ENCODE data around the gene CD46. TPM values are rescaled to one million over a fixed set of nuclear protein-coding genes. Genes with fewer than 3 reads are reported as not detected.
A peak's percentile ranks its signal among the peaks of the same experiment; 100 is the strongest.

Gene CD46
- total and polyA plus RNA-seq, 4 experiments from 2014 or later = 171 to 234 (median 196) TPM

- CTCF ChIA-PET (ENCODE audit: partially characterized antibody) = interaction anchor here (1.1 to 15.6 kb wide), 10 partner anchors 10 to 140 kb away, joined by 3 to 494 read pairs (median 9); no protein-coding TSS in a partner anchor
- intact Hi-C loops (cut with micrococcal nuclease) = loop anchor here (10.0 kb wide), 1 partner anchor 422 kb away; the partner anchor contains the start of gene PLXNA2
- POLR2A ChIA-PET (ENCODE audit: partially characterized antibody) = interaction anchor here (0.9 to 17.7 kb wide), 13 partner anchors 10 to 70 kb away, joined by 3 to 374 read pairs (median 12); no protein-coding TSS in a partner anchor
- H3K36me3 Mint-ChIP-seq = peaks cover 18 to 45% of the 10 kb centered on the region in 2 donors
- peaks cover 61 to 94% (median 79%) of the 10 kb centered on the region in 4 donors for H3K4me1 Mint-ChIP-seq
- H3K4me3 Mint-ChIP-seq = peak overlapping the region; percentile 84 to 98 (median 94)
- Histone ChIP-seq H3K9me3 (ENCODE audit: control insufficient read depth in 1 of 2, low read length in 2 of 2) (no peaks in the 10 kb centered on the region), H3K36me3 (ENCODE audit: insufficient read depth, low read length) (no peaks in the 10 kb centered on the region), H3K27ac (ENCODE audit: low read depth, low read length) (peak overlapping the region; percentile 86), H3K27me3 (ENCODE audit: insufficient read depth, low read length) (no peaks in the 10 kb centered on the region), H3K4me3 (ENCODE audit: low read length in 2 of 2) (peak overlapping the region; percentile 56 to 85), H3K4me1 (ENCODE audit: insufficient read depth, low read length) (peaks cover 87% of the 10 kb centered on the region)
- peak overlapping the region; percentile 95 to 100 (median 99) for H3K27ac Mint-ChIP-seq
- peaks cover 2 to 4% of the 10 kb centered on the region in 2 donors for H3K27me3 Mint-ChIP-seq
- H3K9me3 Mint-ChIP-seq = peaks cover 0 to 5% (median under 1%) of the 10 kb centered on the region in 8 donors
- DNase-seq = peak; percentile 74 to 85 (median 77)
Measured at GRCh38 chr1:207822602-207823451, 71.0 kb downstream of the CD46 start.

DNA sequence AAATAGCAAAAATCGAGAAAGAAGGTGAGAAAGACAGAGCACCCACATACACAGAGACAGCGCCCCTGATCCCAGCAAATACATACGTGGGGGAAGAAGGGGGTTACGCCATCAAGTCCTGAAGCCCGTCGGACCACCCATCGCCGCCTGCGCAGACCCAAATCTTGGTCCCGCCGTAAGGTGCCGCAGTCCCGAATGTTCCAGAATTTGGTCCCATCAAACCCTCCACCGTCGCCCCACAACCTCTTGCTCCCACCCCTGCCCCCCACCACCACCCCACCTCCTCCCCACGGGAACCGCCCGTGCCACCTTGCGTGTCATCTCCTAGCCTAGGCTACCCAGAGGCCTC is 71.7 kb downstream of the CD46 start:
- peak overlapping the region; percentile 56 to 85 for H3K4me3 ChIP-seq (ENCODE audit: low read length in 2 of 2)
- H3K36me3 ChIP-seq (ENCODE audit: insufficient read depth, low read length) = no peaks in the 10 kb centered on the region
- CTCF ChIA-PET (ENCODE audit: partially characterized antibody) = interaction anchor here (0.9 to 15.6 kb wide), 14 partner anchors 10 to 421 kb away, joined by 3 to 494 read pairs (median 7); partner anchors contain the start of gene PLXNA2
- H3K4me1 Mint-ChIP-seq = peaks cover 64 to 96% (median 84%) of the 10 kb centered on the region in 4 donors
- H3K27me3 Mint-ChIP-seq = peaks cover 2 to 4% of the 10 kb centered on the region in 2 donors
- peak overlapping the region; percentile 86 for H3K27ac ChIP-seq (ENCODE audit: low read depth, low read length)
- peaks cover 0 to 5% (median under 1%) of the 10 kb centered on the region in 8 donors for H3K9me3 Mint-ChIP-seq
- no peaks in the 10 kb centered on the region for H3K27me3 ChIP-seq (ENCODE audit: insufficient read depth, low read length)
- H3K36me3 Mint-ChIP-seq = peaks cover 13 to 41% of the 10 kb centered on the region in 2 donors
- POLR2A ChIA-PET (ENCODE audit: partially characterized antibody) = interaction anchor here (0.9 to 17.7 kb wide), 18 partner anchors 8 to 502 kb away, joined by 3 to 374 read pairs (median 6); partner anchors contain the start of gene CD55
- H3K4me1 ChIP-seq (ENCODE audit: insufficient read depth, low read length) = peaks cover 91% of the 10 kb centered on the region
- peak overlapping the region; percentile 95 to 100 (median 99) for H3K27ac Mint-ChIP-seq
- intact Hi-C loops (cut with micrococcal nuclease) = loop anchor here (10.0 kb wide), 1 partner anchor 421 kb away; the partner anchor contains the start of gene PLXNA2
- H3K9me3 ChIP-seq (ENCODE audit: control insufficient read depth in 1 of 2, low read length in 2 of 2) = no peaks in the 10 kb centered on the region
- DNase-seq = no peak
- peak overlapping the region; percentile 84 to 98 (median 94) for H3K4me3 Mint-ChIP-seq

- Histone ChIP-seq H3K4me1 (ENCODE audit: insufficient read depth, low read length) (peaks cover 92% of the 10 kb centered on the region), H3K27me3 (ENCODE audit: insufficient read depth, low read length) (no peaks in the 10 kb centered on the region), H3K36me3 (ENCODE audit: insufficient read depth, low read length) (no peaks in the 10 kb centered on the region), H3K27ac (ENCODE audit: low read depth, low read length) (peak overlapping the region; percentile 86), H3K9me3 (ENCODE audit: control insufficient read depth in 1 of 2, low read length in 2 of 2) (no peaks in the 10 kb centered on the region), H3K4me3 (ENCODE audit: low read length in 2 of 2) (peak overlapping the region in 1 of 2 donors; percentile 56)
- Mint-ChIP-seq H3K4me1 (peaks cover 68 to 98% (median 86%) of the 10 kb centered on the region in 4 donors), H3K36me3 (peaks cover 12 to 40% of the 10 kb centered on the region in 2 donors), H3K9me3 (peaks cover 0 to 5% (median under 1%) of the 10 kb centered on the region in 8 donors), H3K4me3 (peak overlapping the region; percentile 84 to 98 (median 94)), H3K27ac (peak overlapping the region; percentile 95 to 100 (median 99)), H3K27me3 (peaks cover 2 to 4% of the 10 kb centered on the region in 2 donors)
- DNase-seq = peak; percentile 82 to 94 (median 88)
- intact Hi-C loops (cut with micrococcal nuclease) = loop anchor here (10.0 kb wide), 1 partner anchor 421 kb away; the partner anchor contains the start of gene PLXNA2
- POLR2A ChIA-PET (ENCODE audit: partially characterized antibody) = interaction anchor here (0.9 to 17.7 kb wide), 19 partner anchors 8 to 502 kb away, joined by 3 to 374 read pairs (median 6); partner anchors contain the start of gene CD55
- CTCF ChIA-PET (ENCODE audit: partially characterized antibody) = interaction anchor here (0.9 to 15.6 kb wide), 14 partner anchors 9 to 420 kb away, joined by 3 to 494 read pairs (median 7); partner anchors contain the start of gene PLXNA2
Measured at GRCh38 chr1:207823880-207824566, 72.2 kb downstream of the CD46 start.

GRCh38 chr1:207824691-207825408 is 73.0 kb downstream of the CD46 start:
- no peaks in the 10 kb centered on the region for H3K9me3 ChIP-seq (ENCODE audit: control insufficient read depth in 1 of 2, low read length in 2 of 2)
- H3K27ac Mint-ChIP-seq = peak overlapping the region; percentile 95 to 100 (median 99)
- peak overlapping the region; percentile 86 for H3K27ac ChIP-seq (ENCODE audit: low read depth, low read length)
- H3K27me3 ChIP-seq (ENCODE audit: insufficient read depth, low read length) = no peaks in the 10 kb centered on the region
- peaks cover 8 to 35% of the 10 kb centered on the region in 2 donors for H3K36me3 Mint-ChIP-seq
- H3K4me3 Mint-ChIP-seq = peak overlapping the region; percentile 84 to 98 (median 94)
- H3K4me1 ChIP-seq (ENCODE audit: insufficient read depth, low read length) = peaks cover 93% of the 10 kb centered on the region
- peak overlapping the region; percentile 42 to 43 for H3K4me3 ChIP-seq (ENCODE audit: low read length in 2 of 2)
- H3K27me3 Mint-ChIP-seq = peaks cover 2 to 4% of the 10 kb centered on the region in 2 donors
- ChIA-PET CTCF (ENCODE audit: partially characterized antibody) (interaction anchor here (1.0 to 15.6 kb wide), 13 partner anchors 9 to 419 kb away, joined by 3 to 494 read pairs (median 10); partner anchors contain the start of gene PLXNA2), POLR2A (ENCODE audit: partially characterized antibody) (interaction anchor here (1.1 to 17.7 kb wide), 19 partner anchors 9 to 503 kb away, joined by 3 to 374 read pairs (median 6); partner anchors contain the start of gene CD55)
- intact Hi-C loops (cut with micrococcal nuclease) = loop anchor here (10.0 kb wide), 1 partner anchor 420 kb away; the partner anchor contains the start of gene PLXNA2
- H3K9me3 Mint-ChIP-seq = peaks cover 0 to 5% (median under 1%) of the 10 kb centered on the region in 8 donors
- no peaks in the 10 kb centered on the region for H3K36me3 ChIP-seq (ENCODE audit: insufficient read depth, low read length)
- peaks cover 69 to 96% (median 84%) of the 10 kb centered on the region in 4 donors for H3K4me1 Mint-ChIP-seq
- DNase-seq = no peak

DNA sequence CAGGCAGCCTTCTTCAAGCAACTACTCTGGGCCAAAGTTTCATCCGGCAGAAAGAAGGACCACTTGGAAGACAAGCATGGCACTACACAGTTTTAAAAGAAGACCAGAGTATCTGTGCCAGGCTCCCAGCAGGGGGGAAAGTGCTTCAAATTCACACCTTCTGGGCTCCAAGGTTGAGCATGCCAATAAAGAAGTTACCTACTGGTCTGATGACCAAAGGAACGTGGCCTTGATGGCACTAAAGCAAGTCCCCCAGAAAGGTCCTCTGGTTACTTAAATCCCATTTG is 73.5 kb downstream of the CD46 start:
- Mint-ChIP-seq H3K27me3 (peaks cover 2 to 4% of the 10 kb centered on the region in 2 donors), H3K4me3 (peak overlapping the region; percentile 81 to 98 (median 92)), H3K27ac (peak overlapping the region; percentile 95 to 100 (median 99)), H3K36me3 (peaks cover 8 to 30% of the 10 kb centered on the region in 2 donors), H3K9me3 (peaks cover 0 to 5% (median under 1%) of the 10 kb centered on the region in 8 donors), H3K4me1 (peaks cover 68 to 95% (median 84%) of the 10 kb centered on the region in 4 donors)
- peaks cover 93% of the 10 kb centered on the region for H3K4me1 ChIP-seq (ENCODE audit: insufficient read depth, low read length)
- H3K4me3 ChIP-seq (ENCODE audit: low read length in 2 of 2) = peak overlapping the region; percentile 42 to 43
- H3K27me3 ChIP-seq (ENCODE audit: insufficient read depth, low read length) = no peaks in the 10 kb centered on the region
- no peak for DNase-seq
- peak overlapping the region; percentile 86 for H3K27ac ChIP-seq (ENCODE audit: low read depth, low read length)
- intact Hi-C loops (cut with micrococcal nuclease) = loop anchor here (10.0 kb wide), 1 partner anchor 419 kb away; the partner anchor contains the start of gene PLXNA2
- ChIA-PET POLR2A (ENCODE audit: partially characterized antibody) (interaction anchor here (1.0 to 17.7 kb wide), 9 partner anchors 9 to 138 kb away, joined by 3 to 374 read pairs (median 5); no protein-coding TSS in a partner anchor), CTCF (ENCODE audit: partially characterized antibody) (interaction anchor here (1.0 to 15.6 kb wide), 6 partner anchors 13 to 140 kb away, joined by 3 to 494 read pairs (median 16); no protein-coding TSS in a partner anchor)
- no peaks in the 10 kb centered on the region for H3K36me3 ChIP-seq (ENCODE audit: insufficient read depth, low read length)
- no peaks in the 10 kb centered on the region for H3K9me3 ChIP-seq (ENCODE audit: control insufficient read depth in 1 of 2, low read length in 2 of 2)
